ENCODE results near the gene SSR3. TPM values are rescaled to one million over a fixed set of nuclear protein-coding genes. Genes with fewer than 3 reads are reported as not detected.

Gene SSR3
- total RNA-seq, 1 donor from 2014 or later = 200 TPM

- no peak for DNase-seq (ENCODE audit: extremely low read depth, low read depth, low spot score)
Measured at GRCh38 chr3:156495816-156496215, 59.1 kb downstream of the SSR3 start.

- DNase-seq (ENCODE audit: extremely low read depth, low read depth, low spot score) = no peak
Measured at GRCh38 chr3:156493887-156494286, 61.0 kb downstream of the SSR3 start.

- DNase-seq (ENCODE audit: extremely low read depth, low read depth, low spot score) = no peak
Measured at GRCh38 chr3:156492801-156493261, 62.1 kb downstream of the SSR3 start.

GRCh38 chr3:156491192-156491591 is 63.7 kb downstream of the SSR3 start:
- DNase-seq (ENCODE audit: extremely low read depth, low read depth, low spot score) = no peak

Other genes with a start within 250 kb of the SSR3 start
- 38.1 and 44.7 TPM in 2 replicates for gene TIPARP, start 119.5 kb upstream of the SSR3 start, total RNA-seq